GM19438 (cell line): ENCODE data around the gene OBP2A.
"Not testable (repeated sequence)": the region's sequence is repeated elsewhere in the genome, so short reads cannot be mapped to it uniquely, and the experiment has no call there.

Source experiments
- ATAC-seq: cut with Tn5 transposase; IDR thresholded peaks from one replicate; pipeline ENCODE4 v1.9.1; 2021; ENCODE audit warnings: low read depth; ENCODE audit not compliant: unreplicated experiment

The OBP2A gene

DNA sequence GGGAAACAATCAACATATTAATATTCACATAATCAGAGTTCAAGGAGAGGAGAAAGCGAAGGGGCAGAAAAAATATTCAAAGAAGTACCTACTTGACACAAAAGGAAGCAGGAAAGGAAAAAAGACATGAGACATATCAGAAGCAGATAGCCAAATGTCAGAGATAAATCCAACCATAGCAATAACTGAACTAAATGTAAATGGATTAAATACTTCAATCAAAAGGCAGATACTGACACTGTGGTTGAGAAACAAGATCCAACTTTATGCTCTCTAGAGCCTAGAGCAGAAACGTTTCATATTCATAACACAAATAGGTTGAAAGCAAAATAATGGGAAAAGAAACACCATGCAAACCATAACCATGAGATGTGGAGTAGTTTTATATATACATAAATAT, 36.5 kb upstream of the OBP2A start:
- ATAC-seq, result no peak

DNA sequence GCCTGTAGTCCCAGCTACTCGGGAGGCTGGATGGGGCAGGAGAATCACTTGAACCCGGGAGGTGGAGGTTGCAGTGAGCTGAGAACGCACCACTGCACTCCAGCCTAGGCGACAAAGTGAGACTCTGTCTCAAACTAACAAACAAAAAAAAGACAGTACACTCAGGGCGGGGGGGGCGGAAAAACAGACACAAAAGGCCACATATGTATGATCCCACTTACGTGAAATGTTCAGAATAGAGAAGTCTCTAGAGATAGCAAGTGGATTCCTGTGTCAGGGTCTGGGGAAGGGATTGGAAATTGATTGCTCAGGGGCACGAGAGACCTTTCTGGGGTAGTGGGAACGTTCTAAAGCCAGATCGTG, 33.7 kb upstream of the OBP2A start:
- ATAC-seq, result no peak

DNA sequence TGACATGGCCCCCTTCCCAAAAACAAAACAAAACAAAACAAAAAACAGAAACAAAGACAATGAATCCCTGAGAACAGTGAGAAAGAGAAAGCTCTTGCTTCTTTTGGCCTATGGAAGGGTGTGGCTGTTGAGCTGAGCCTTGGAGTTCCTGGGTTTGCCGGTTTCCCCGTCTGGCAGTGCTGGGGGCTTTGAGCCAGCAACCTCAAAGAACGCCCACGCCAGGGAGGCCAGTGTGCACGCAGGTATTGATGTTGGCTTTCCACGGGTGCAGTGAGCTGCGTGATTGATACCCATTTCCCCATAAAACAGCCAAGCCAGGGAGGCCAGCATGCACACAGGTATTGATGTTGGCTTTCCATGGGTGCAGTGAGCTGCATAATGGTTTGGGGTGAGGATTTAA, 33.0 kb upstream of the OBP2A start:
- ATAC-seq, result no peak

DNA sequence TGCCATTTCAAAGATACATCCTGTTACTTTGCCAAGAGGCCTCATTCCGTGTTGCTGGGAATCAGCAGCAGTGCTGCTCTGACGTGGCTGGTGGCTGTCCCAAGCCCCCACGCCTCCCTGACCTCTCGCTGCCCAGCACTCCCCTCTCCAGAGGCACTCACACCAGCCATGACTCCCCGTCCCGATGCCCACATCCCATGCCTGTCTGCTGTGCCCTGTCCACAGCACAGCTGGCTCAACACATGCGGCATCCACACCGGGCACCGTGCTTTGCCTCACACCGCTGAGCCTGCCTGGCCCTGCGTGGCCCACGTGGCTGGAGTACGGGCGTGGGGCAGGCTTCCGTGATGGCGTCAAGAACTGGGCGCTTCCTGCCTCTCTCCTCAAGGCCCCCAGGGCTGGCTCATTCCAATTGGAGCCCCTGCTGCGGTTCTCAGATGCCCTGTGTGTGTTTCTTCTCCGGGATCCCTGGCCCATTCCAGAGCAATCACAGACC, 32.5 kb upstream of the OBP2A start:
- no peak for ATAC-seq

DNA sequence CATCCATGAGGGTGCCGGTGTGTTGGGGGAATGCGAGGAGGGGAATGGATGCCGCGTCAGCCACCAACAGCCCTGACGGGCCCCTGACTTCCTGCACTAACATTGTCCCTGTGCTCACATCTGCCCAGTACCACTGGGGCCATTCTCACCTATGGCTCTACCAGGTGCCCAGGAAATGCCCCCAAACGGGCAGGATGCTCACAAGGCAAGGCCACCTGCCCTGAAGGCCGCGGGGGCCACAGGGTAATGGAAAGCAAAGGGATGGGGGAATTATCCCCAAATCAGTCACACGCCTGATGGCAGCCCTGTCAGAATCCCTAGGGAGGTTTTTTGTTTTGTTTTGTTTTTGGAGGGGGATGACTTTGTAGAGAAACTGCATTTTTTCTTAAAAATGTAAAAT, 32.0 kb upstream of the OBP2A start:
- ATAC-seq, result not testable (repeated sequence)

DNA sequence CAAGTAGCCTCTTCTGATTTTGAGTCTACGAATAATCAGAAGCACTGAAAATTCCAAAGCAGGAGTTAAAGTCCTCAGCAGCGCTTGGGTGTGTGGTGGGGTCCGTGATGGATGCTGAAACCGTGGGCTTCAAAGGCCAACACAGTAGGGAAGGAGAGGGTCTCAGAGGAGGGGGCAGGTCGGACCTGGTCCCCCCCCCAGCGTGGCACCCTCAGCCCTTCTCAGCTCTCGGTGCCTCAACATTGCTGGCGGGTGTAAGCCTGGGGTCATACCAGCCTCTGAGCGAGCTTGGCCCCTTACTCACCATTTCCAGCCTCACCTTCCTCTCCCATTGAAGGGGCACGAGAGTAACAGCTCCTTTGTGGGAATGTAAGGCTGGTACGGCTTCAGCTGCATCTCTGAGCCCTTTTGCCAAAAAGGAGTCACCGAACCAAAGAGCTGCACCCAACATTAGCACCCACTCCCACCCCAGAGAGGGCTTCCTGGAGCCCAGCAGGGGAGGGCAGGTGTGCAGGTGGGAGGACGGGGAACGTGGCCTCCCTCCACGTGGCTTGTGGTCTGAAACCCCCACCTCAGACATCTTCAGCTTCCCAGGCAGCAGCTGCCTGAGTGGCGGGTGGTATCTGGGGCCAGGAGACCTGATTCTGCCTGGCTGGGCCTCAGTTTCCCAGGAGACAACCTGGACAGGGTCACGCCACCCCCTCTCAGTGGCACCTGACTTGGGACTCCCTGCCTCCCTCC, 31.4 kb upstream of the OBP2A start:
- ATAC-seq, result no peak

DNA sequence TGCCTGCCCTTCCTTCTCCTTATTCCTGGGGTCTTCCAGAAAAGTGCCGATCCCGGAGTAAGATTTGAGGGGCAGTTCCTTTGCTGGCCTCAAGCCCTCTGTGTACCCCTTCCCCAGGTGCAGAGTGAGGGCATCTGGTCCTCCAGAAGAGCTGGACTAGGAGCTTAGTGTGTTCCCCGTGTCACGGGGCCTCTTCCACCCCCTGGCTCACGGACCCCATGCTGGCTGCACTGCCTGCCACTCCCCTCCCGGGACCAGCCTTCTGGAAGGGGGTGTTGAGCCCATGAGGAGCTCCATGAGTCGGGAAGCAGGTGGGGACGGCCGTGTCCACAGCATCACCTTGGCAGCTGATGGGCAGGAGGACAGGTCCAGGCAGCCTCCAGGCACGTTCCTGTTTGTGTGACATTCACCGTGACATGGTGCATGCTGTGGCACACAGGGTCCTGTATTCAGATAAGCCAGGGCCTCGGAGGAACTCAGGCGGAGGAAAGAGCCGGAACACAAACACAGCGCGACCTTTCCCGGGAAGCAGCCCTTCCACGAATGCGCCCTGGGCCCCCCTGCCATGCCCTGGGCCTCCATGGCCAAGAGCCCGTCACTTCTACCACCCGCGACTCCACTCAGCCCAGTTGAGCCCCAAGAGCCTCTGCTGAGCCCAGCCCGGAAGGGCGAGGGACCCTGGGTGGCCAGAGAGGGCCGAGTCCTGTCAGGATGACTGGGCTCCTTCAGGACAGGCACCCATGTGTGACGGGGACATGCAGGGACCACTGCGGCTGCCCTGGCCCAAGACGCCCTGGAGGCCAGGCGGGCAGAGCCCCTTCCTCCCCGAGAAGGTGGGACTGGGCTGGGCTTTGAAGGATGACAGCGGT, 30.6 kb upstream of the OBP2A start:
- no peak for ATAC-seq

DNA sequence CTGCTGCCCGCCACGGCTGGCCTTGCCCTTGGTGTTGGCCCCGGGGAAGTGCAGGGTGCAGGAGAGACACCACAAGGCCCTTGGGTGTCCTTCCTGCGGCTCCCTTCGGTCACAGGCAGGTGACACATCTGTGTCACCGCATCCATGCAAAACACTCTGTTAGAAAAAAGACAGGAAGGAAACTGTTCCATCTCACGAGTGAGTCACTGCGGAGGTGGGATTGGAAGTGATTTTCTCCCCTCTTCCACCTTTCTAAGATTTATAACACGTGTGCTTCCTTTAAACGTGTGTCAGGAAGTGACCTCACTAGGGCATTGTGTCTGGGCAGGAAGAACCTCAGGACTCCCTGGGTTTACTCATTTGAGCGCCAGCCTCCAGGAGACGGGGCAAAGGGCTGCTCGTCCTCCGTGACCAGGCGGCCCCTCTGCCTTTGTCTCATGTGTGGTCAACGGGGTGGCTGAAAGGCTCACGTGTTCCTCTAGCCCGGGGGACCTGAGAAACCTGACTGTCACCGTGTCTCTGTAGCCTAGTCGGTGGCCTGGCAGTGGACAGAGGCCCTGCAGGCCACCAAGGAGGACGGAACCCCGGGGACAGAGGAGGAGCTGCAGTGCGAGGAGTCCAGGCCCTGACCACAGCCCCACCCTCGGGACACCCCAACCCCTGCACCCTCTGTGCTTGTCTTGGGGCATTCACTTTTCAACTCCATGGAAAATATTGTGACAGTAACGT, 29.6 kb upstream of the OBP2A start:
- no peak for ATAC-seq

DNA sequence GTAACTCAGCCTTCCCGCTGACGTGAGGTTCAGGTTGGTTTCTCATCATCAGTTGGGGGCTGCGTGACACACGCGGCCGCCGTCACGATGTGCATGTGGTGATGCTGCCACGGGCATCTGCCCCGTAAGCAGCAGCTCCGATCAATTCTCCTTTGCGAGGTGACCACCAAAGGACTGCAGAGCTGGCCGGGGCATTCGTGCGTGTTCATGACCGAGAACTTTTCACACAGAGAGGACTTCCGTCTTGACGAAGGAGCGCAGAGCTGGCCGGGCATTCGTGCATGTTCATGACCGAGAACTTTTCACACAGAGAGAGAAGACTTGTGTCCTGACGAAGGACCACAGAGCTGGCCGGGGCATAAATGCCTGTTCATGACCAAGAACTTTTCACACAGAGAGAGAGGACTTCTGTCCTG, 28.5 kb upstream of the OBP2A start:
- no peak for ATAC-seq

DNA sequence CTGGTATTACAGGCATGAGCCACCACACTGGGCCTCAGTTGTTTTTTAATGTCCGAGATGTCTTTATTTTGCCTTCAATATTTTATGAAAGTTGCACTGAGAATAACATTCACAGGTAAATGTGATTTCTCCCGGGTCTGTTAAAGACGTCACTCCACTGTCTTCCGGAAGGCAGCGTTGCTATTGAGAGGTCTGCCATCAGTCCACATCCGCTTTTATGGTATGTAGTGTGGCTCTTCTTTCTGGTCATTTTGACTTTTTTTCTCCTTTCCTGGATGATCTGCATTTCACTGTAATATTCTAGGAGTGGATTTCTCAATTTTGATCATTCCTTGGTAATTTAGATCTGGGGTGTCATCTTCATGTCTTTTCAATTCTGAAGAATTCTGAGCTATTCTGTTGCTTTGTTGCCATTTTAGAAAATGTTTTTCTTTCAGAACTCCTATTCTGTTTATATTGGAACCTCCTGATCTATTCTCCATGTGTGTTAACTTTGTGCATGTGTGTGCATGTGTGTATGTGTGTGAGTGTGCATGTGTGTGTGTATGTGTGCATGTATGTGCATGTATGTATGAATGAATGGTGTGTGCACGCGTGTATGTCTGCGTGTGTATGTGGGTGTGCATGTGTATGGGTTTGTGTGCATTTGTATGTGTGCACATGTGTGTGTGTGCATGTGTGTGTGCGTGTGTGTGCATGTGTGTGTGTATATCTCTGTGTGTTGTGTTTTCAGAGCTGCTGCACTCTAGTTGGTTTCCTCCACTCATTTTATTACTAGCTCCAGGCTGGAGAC, 26.6 kb upstream of the OBP2A start:
- ATAC-seq, result no peak

DNA sequence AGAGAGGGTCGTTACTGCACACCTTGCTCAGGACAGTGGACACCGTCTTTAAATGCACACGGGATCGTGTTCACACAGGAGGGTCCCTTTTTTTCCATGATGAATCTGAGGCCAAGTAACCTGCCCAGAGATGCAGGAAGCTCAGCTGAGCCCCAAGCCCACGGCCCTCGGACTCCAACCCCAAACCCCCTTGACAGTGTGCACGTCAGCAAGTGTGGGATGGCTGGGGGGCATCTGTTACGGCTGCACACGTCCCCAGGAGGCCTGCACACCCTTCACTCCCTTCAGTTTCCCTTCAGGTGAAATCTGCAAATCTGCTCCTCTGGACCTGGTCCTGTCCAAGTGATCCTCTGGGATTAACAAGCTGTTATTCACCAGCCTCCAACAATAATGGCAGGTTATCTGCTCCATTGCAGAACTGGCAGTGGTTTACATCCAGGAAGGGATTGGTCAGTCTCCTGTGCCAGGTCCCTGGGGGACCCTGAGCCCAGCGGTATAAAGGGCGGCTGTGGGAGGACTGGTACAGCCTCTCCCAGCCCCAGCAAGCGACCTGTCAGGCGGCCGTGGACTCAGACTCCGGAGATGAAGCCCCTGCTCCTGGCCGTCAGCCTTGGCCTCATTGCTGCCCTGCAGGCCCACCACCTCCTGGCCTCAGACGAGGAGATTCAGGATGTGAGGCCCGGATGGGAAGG, 24.9 kb upstream of the OBP2A start, which contains the start of gene LCN1:
Gene LCN1 (plus strand): TSS at position 525 of the 692 bp plus-strand sequence. CDS start 58 bp downstream, at position 583.
- ATAC-seq, result no peak

DNA sequence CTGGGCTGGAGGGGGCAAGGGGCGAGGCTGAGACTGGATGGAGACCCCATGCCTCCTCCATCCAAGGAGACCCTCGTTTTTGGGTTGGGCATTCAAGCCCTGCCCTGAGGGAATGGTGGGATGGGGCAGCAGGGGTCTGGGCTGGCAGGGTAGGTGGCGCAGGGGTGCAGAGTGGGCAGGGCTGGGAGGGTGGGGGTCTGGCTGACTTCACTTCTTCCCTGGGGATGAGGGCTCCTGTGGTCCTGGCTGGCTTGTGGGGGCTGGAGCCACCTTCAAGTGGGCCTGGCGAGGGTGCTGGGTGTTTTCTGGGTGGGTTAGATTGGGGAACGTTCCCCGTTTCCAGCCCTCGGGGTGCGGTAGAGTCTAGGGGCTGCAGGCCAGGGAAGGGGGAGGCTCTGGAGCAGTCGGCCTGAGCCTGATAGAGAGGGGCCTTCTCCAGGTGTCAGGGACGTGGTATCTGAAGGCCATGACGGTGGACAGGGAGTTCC, 24.3 kb upstream of the OBP2A start:
- ATAC-seq, result no peak

DNA sequence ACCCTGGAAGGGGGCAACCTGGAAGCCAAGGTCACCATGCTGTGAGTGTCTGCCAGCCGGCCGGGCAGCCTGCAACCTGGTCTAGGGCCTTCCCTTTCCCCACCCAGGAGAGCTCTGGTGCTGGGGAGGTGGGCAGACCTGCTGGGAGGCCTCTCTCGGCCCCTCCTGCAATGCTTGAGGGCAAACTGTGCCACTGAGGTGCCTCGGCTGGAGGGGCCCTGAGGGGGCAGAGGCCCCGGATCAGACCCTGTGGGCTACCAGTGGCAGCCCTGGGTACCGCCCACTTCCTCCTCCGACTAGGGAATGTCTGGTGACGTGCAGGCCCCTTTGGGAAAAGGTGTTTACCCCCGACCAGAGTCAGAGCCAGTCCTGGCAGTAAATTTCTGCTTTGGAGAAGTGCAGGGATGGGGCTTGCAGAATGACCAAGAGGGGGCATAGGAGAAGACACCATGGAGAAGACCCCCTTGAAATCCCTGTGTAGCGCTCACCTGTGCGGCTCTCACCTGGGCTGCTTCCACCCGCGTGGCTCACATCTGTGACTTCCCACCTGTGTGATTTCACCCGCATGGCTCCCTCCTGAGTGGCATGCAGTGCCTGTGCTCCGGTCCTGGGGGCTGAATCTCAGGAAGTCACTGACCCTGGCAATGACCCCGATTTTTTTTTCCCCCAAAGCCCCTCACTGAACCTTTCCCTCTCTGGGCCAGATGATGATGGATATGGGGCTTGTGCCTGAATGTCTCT, 23.6 kb upstream of the OBP2A start:
- no peak for ATAC-seq

DNA sequence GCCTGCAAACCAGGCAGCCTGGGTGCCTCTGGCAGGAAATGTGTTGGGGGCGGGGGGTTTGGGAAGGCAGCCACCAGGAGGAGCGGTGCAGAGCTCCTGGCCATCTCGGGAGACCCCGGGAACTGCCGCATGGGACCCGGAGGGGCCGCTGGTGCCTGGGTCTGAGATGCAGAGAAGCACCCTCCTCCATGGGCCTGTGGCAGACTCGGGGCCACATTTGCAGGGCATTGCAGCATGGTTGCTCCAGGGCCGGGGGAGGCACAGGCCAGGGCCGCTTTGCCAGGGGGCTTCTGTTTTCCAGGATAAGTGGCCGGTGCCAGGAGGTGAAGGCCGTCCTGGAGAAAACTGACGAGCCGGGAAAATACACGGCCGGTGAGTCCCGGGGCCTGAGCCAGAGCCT, 23.0 kb upstream of the OBP2A start:
- ATAC-seq, result no peak

DNA sequence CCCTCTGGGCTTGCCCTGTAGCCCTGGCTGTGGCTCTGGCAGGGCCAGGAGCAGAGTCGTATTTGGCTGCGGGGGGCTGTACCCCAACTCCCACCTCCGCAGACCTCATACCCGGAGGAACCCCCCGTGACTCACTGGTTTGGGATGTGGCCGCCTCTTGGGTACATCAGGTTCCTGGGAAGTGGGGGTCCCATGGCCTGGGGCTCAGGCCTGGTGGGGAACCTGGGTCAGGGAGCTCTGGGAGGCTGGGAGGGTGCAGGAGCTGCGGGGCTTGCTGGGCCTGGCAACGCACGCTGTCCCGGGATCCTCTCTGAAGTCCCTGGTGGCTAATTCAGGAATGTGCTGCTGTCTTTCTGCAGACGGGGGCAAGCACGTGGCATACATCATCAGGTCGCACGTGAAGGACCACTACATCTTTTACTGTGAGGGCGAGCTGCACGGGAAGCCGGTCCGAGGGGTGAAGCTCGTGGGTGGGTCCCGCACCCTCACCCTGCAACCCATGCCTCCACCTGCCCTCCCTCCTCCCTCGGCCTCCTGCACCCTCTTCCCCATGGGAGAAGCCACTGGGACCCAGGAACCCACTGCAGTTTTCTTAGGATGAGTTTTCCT, 22.3 kb upstream of the OBP2A start:
- no peak for ATAC-seq

DNA sequence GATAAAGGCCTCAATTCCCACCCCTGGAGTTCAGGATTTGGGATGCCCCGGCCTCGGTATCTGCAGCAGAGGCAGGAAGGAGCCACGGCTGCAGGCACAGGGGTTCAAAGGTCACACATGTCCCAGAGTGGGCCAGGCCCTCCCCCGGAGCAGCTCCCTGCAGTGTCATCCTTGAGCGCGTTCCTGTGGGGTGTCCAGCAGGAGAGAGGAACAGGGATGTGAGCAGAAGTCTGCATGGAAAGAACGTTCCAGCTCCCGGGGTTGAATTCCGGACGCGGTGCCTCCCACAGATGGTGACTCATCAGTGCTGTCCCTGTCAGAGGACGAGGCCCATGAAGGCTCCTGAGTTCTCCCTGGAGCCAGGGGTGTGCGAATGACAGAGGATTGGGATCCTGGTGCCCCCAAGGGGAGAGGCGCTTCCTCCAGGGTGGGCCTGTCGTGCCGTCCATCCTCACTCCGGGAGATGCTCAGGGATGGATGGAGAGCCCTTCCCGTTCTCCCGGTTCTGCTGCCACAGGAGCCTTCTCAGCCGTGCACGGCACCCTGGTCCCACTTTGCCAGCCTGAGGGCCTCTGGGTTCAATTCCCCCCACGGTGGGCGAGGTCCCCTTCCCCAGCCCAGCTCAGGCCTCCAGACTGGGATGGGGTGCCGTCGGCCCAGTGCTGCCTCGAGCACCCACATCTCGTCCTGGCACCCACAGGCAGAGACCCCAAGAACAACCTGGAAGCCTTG, 21.6 kb upstream of the OBP2A start:
- no peak for ATAC-seq

DNA sequence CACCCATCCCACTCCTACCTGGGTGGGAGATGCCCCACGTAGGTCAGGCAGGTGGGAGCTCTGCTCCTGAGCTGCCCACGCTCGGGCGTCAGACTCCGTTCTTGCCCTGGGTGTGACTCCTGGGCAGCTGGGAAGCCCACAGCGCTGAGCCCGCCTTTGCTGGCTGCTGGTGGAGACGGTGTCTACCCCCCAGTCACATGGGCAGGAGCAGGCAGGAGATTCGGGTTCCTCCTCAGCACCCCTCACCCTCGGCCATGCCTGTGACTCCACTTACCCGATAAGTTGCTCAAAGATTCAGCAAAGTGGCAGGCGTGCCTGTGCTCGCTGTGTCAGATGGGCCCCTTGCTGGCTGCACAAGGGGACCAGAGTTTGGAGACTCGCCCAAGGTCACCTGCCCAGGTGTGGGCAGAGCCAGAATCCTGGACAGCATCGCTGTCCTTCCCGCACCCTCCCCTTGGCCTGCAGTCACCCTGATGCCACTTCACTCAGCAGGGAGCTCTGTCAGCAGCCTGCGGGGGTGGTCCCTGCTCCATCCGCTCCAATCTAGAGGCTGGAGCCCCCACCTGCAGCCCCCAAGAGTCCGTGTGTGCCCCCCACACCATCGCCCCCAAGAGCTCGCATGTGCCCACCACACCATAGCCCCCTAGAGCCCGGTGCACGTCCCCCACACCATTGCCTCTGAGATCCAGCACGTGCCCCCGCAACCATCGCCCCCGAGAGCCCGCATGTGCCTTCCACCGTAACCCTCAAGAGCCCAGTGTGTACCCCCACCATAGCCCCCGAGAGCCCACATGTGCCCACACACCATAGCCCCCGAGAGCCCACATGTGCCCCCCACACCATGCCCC, 20.5 kb upstream of the OBP2A start:
- no peak for ATAC-seq
